WI38 (cell line): Measurements from ENCODE around the gene CREB1.

Experiments used
- H3K4me3 ChIP-seq: 2 replicates; pipeline ENCODE4 v1.5.1; 2011; ENCODE audit warnings: low read depth, mild to moderate bottlenecking, control low read depth, low read length
- TF ChIP-seq, protein P1 (sequence below): IDR thresholded peaks from 2 replicates; pipeline ENCODE4 v1.5.1; 2012; ENCODE audit warnings: low read depth, mild to moderate bottlenecking, control low read depth, low read length

CREB1 gene

DNA sequence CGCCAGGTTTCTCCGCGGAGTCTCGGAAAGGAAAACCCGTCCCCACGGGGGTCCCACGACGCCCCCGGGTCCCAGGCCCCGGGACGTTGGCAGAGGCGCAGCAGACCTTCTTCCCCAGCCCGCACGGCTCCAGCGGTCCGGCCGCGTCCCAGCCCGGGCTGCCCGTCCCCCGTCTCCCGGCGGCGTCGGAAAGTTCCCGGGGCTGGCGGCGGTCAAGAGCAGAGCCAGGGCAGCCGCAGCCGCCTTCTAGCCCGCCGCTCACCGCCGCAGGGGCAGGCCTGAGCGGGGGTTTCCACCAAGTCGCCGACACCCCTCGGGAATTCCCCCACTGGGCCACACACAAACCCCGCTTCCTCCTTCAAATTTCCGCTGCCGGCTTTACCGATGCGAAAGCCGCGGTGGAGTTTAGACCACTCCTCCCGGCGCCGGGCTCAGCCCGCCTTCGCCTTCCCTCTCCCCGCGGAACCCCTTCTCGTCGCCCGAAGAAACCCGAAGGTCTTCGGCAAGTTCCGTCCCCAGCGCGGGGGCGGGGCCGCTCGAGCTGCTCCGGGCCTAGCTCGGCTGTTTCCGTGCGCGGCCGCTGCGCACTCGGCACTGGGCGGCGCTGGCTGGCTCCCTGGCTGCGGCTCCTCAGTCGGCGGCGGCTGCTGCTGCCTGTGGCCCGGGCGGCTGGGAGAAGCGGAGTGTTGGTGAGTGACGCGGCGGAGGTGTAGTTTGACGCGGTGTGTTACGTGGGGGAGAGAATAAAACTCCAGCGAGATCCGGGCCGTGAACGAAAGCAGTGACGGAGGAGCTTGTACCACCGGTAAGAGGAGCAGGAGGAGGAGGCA, at the start of gene CREB1:
Gene CREB1, plus strand, starts transcription at position 633 of the 830 bp plus-strand sequence. CDS start 25,674 bp downstream, outside the sequence.
- TF ChIP-seq, protein P1, sequence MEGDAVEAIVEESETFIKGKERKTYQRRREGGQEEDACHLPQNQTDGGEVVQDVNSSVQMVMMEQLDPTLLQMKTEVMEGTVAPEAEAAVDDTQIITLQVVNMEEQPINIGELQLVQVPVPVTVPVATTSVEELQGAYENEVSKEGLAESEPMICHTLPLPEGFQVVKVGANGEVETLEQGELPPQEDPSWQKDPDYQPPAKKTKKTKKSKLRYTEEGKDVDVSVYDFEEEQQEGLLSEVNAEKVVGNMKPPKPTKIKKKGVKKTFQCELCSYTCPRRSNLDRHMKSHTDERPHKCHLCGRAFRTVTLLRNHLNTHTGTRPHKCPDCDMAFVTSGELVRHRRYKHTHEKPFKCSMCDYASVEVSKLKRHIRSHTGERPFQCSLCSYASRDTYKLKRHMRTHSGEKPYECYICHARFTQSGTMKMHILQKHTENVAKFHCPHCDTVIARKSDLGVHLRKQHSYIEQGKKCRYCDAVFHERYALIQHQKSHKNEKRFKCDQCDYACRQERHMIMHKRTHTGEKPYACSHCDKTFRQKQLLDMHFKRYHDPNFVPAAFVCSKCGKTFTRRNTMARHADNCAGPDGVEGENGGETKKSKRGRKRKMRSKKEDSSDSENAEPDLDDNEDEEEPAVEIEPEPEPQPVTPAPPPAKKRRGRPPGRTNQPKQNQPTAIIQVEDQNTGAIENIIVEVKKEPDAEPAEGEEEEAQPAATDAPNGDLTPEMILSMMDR: no peak
- peak within 1 kb of the TSS; percentile 95 for H3K4me3 ChIP-seq

DNA sequence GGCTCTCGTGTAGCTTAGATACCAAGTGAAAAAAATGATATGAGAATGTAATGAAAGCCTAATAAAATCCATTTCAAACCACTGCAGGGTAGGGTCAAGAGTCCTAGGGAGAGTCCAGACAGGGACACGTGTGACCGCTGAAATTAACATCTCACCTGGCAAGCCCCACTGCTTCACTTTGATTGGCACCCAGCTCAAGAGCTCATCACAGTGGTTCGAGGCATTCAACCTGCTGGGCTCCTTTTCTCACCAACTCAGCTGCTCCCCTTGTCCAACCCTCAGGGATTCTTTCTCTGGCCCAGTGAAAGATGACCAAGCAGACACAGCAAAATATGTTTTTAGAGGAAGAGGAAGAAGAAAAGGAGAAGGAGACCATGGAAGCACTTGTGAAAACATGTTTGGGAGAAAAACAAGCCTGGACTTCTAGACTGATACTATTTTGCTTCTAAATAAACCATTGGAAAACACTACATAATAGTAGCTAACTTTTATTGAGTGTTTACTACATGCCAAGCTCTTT, 49.2 kb upstream of the CREB1 start:
- TF ChIP-seq, protein P1: no peak
- no peak overlapping the region for H3K4me3 ChIP-seq

DNA sequence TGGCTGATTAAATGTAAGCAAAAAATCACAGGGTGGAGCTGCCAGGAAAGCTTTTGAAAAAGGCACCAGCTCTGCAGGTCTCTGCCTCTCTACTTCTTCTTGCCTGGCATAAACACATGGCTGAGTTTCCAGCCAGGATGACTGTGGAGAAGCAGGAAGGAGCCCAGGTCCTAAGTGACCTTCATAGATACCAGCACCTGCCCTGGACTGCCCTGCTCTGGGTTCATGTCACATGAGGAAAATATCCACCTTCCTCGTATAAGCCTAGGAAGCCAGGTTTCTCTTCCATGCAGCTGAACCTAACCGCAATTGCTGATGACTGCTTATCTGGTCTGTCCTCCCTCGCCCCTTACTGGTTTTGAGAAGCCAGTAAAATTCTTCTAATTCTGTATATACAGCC, 47.8 kb upstream of the CREB1 start:
- TF ChIP-seq, protein P1: no peak
- no peak overlapping the region for H3K4me3 ChIP-seq

DNA sequence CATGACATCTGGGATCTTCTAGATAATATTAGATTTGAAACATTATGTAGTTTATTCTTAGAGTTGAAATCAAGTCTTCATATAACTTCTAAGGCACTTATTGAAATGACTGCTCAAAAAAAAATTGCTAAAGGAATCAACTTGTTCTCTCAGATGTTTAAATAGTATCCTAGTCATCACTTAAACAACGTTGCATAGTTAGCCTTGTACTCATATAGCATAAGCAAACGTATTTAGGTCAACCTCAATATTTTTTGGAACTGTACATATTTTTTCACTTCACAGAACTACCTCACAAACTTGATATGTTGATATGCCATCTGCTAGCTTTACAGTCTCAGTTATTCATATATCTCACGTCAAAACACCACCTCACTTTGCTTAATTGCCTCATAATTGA, 47.1 kb upstream of the CREB1 start:
- H3K4me3 ChIP-seq: no peak overlapping the region
- TF ChIP-seq, protein P1: no peak

DNA sequence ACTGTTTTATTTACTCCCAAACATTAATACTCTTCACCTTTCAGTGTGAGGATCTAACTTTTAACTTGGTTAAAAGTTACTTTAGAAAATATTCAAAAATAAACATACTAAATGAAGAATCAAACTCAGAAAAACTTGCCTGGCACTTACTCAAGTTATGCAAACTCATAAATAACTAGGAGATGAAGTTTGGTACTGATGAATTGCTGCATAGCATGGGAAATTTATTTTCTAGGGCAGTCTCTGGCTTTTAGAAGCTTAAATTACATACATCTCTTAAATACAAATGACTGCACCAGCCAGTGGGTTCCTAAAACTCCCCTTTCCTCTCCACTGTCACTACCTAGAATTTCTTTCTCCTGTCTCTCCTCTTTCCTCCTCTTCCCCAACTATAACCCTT, 46.7 kb upstream of the CREB1 start:
- H3K4me3 ChIP-seq: no peak overlapping the region
- TF ChIP-seq, protein P1: no peak

DNA sequence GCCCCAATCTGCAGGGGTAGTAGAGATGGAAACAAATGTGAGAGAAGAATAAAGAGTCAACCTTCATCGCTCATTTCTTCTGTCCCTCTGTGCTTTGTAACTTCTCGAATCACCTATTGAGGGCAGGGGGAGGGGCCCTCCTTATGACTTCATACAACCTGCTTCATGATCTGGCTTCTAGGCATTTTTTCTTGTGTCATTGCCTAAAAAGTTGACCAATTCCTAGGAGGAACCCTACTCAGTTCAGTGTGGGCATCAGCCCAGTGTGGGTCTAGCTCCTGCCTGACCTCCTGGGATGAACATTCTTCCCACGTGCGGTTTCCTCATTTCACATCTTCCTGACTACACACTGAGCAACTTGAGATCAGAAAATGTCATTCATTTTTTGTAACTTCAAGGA, 46.3 kb upstream of the CREB1 start:
- TF ChIP-seq, protein P1: no peak
- no peak overlapping the region for H3K4me3 ChIP-seq
